ENCODE measurements around the gene GYPB. TPM values are rescaled to one million over a fixed set of nuclear protein-coding genes. Genes with fewer than 3 reads are reported as not detected.
"Not testable (repeated sequence)": the region's sequence is repeated elsewhere in the genome, so short reads cannot be mapped to it uniquely, and the experiment has no call there.

Gene GYPB
- total RNA-seq, 2 experiments from 2014 or later = not detected

DNA sequence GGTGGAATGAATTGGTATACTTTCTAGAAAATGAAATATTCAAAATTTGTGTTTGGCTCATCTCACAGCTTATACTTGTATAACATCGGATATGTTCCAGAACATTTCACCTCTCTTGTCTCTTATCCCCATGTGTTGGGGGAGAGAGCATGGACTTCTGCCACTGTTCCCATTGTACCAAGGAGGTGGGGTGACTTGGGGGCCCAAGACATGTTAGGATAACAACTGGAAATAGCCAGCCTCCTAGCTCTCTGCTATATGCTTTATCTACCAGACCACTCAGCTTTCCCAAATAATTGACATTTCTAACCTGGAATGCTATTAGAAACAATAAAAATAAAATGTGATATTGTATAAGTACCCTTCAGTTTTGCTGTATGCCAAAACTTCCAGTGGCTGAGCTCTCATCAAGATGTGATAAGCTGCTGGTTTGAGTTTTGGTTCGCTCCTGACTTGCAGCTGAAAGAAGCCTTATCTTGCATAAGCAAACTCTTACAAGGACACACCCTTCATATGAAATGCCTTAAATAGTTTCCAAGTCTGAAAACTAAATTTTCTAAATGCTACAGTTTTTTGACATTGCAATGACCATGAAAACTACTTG, 12.9 kb downstream of the GYPB start:
- H3K4me3 Mint-ChIP-seq; ATAC-seq; DNase-seq; H3K4me1 Mint-ChIP-seq; H3K36me3 Mint-ChIP-seq (ENCODE audit: low read depth); CTCF ChIA-PET; H3K27me3 Mint-ChIP-seq; H3K27ac Mint-ChIP-seq; POLR2A ChIA-PET; H3K9me3 Mint-ChIP-seq (ENCODE audit: low read depth): not testable (repeated sequence)
- intact Hi-C loops (cut with DNase I, micrococcal nuclease) = loop anchor here in 1 of 2 experiments (5.0 kb wide), 1 partner anchor 119 kb away; no protein-coding TSS in a partner anchor

DNA sequence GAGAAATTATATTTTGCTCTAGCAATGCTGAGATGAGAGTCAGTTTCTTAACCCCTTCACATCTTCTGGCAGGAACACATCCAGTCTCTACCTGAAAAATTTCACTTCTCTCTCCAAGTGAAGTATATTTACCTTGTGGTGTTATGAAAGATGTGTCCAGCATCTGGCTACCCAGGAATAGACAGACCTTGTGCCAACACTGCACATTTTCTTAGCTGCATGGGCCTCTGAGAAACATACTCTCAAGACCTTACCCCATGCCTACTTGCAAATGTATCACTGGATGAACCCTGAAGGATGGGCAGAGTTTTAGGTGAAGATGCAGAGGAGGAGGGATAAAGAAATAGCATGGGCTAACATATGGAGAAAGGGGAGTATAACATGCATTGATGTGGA, 13.6 kb downstream of the GYPB start:
- POLR2A ChIA-PET; H3K27ac Mint-ChIP-seq; H3K4me1 Mint-ChIP-seq; ATAC-seq; H3K4me3 Mint-ChIP-seq; CTCF ChIA-PET; H3K27me3 Mint-ChIP-seq; H3K9me3 Mint-ChIP-seq (ENCODE audit: low read depth); DNase-seq; H3K36me3 Mint-ChIP-seq (ENCODE audit: low read depth): not testable (repeated sequence)
- intact Hi-C loops (cut with DNase I, micrococcal nuclease) = loop anchor here in 1 of 2 experiments (5.0 kb wide), 1 partner anchor 118 kb away; no protein-coding TSS in a partner anchor

DNA sequence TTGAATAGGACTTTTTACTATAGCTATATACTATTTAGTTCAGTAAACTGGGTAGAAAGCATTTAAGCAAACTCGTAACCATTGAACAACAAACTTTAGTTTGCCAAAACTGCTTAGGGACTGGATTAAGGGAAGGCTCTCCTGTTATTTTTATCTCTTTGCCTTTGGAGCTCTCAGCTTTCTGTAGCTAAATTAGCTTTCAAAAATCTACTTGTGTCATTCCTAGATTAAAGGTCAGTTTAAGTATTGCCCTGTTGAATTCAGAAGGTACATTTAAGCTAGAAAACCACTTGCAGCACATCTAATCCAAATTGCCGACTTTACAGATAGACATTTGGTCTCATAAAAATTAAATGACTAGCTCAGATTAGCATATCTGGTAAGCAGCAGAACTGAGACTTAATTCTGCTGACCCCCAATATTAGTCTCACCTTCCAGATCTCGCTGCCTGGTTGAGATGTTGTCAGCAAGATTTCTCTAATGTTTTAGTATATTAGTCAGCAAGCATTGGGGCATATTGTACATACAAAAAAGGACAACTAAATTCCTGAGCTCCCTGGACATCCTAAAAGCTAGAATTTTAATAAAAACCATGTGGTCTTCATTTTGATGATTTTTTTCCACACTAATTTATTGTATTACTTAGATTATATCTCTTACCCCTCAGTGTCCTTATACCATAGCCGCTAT, 14.2 kb downstream of the GYPB start:
- CTCF ChIA-PET = interaction anchor here (0.6 kb wide), 1 partner anchor 482 kb away, joined by 3 read pairs; no protein-coding TSS in a partner anchor
- H3K4me3 Mint-ChIP-seq; H3K36me3 Mint-ChIP-seq (ENCODE audit: low read depth); H3K4me1 Mint-ChIP-seq; H3K27ac Mint-ChIP-seq; ATAC-seq; POLR2A ChIA-PET; H3K27me3 Mint-ChIP-seq; H3K9me3 Mint-ChIP-seq (ENCODE audit: low read depth); DNase-seq: not testable (repeated sequence)
- intact Hi-C loops (cut with DNase I, micrococcal nuclease) = loop anchor here in 1 of 2 experiments (5.0 kb wide), 1 partner anchor 118 kb away; no protein-coding TSS in a partner anchor

DNA sequence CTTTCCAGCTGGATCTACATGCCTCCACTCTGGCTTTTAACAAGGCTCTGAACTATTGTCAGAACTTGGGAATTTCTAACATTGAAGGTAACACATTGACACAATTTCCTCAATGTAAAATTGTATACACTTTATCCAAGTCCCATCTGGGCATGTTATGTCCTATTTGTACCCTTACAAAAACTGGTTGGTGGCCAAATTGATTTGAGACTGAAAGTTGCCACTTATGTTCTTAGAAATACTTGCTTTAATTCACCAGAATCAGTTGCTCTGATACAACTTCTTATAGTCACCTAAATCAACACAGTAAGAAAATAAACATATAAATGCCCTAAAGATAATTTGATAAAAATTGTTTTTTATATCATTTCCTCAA, 15.3 kb downstream of the GYPB start:
- H3K4me1 Mint-ChIP-seq; DNase-seq; intact Hi-C loops (cut with DNase I, micrococcal nuclease); ATAC-seq; POLR2A ChIA-PET; H3K27ac Mint-ChIP-seq; CTCF ChIA-PET; H3K27me3 Mint-ChIP-seq; H3K4me3 Mint-ChIP-seq; H3K9me3 Mint-ChIP-seq (ENCODE audit: low read depth); H3K36me3 Mint-ChIP-seq (ENCODE audit: low read depth): not testable (repeated sequence)

DNA sequence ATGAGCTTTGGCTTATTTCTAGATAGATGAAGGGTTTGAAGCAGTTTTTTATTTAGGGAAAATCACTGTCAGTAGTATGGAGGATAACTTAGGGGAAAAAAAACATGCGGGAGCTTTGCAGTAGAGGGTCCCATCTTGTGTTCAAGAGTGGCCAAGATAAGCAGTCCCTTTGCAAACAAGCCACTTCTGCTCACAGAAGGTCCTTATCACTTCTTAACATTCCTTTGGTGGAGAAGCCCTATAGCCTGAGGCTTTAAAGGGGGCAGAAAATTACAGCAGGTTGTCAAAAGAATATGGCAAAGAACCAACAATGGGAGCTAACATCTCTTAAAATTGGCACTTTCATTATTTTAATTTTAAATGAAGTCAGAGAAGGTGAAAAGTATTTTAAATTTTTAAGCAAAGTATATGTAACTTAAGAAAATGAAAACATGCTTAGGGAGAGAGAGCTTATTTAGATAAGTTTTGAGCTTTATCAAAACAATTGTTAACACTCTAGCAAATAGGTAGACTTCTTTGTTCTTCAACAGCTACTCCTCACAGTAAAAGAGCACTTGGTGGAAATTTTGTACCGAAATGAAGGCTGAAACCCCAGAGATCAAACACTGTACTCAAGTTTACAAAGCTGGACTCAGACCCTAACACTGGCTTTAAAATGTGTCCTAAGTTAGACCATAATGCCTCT, 15.8 kb downstream of the GYPB start:
- intact Hi-C loops (cut with DNase I, micrococcal nuclease); H3K9me3 Mint-ChIP-seq (ENCODE audit: low read depth); H3K36me3 Mint-ChIP-seq (ENCODE audit: low read depth); H3K27ac Mint-ChIP-seq; H3K4me3 Mint-ChIP-seq; ATAC-seq; H3K4me1 Mint-ChIP-seq; CTCF ChIA-PET; POLR2A ChIA-PET; H3K27me3 Mint-ChIP-seq; DNase-seq: not testable (repeated sequence)

DNA sequence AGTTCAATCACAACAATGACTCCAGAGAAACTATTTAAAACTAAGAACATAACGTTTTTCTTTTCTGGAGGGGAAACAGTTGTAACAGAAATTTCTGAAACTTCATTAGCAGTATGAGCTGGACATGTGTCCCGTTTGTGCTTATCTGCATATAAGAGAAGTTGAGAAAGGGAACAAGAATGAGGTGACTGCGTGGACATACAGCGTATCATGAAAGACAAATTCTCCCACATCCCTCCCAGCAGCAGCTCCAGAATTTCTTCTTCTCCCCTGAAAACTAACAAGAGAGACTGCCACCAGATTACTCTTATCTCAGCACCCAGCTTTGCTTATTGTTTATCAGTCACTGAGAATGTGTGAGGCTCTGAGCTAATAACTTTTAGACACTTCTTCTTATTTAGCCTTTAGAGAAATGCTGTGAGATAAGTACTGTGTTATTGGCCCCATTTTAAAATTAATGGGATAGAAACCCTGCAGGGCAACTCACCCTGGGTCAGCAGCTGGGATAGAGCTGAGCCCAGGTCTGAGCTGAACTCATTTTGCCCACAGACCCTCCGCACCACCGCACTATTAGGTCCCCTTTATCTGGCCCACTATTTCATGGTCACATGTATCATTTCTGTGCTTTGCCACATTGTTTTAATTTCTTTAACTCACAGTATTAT, 18.7 kb downstream of the GYPB start:
- CTCF ChIA-PET; DNase-seq; H3K27me3 Mint-ChIP-seq; H3K36me3 Mint-ChIP-seq (ENCODE audit: low read depth); H3K9me3 Mint-ChIP-seq (ENCODE audit: low read depth); H3K27ac Mint-ChIP-seq; H3K4me3 Mint-ChIP-seq; ATAC-seq; POLR2A ChIA-PET; intact Hi-C loops (cut with DNase I, micrococcal nuclease); H3K4me1 Mint-ChIP-seq: not testable (repeated sequence)

DNA sequence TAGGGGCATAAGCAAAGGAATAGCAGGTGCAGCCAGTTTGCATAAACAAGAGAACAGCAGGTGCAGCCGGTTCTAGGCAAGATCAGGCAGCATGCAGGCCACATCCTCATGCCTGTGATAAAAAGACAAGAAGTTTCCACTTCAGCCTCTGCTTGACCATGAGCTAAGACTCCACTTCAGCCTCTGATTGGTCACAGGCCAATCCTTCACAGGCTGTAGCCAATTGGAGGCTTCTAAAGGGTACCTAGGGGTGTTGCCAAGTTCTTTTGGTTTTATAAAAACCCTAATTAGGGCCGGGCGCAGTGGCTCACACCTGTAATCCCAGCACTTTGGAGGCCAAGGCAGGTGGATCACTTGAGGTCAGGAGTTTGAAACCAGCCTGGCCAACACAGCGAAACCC, 23.0 kb downstream of the GYPB start:
- ATAC-seq; CTCF ChIA-PET; H3K36me3 Mint-ChIP-seq (ENCODE audit: low read depth); POLR2A ChIA-PET; DNase-seq; H3K4me3 Mint-ChIP-seq; H3K4me1 Mint-ChIP-seq; H3K27me3 Mint-ChIP-seq; H3K9me3 Mint-ChIP-seq (ENCODE audit: low read depth); H3K27ac Mint-ChIP-seq; intact Hi-C loops (cut with DNase I, micrococcal nuclease): not testable (repeated sequence)

DNA sequence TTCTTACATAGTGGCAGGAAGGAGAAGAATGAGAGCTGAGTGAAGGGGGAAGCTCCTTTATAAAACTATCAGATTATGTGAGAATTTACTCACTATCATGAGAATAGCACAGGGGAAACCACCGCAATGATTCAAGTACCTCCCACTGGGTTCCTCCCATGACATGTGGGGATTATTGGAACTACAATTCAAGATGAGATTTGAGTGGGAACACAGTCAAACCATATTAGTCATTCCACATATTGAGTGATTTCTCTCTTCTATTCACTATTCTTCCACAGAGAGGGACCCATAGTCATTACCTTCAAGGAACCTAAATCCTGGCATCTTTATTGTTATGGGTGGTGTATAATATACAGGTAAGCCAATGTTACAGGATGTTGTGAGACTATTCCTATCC, 27.4 kb downstream of the GYPB start:
- ATAC-seq = peak; percentile 78
- CTCF ChIA-PET; DNase-seq; H3K27ac Mint-ChIP-seq; H3K36me3 Mint-ChIP-seq (ENCODE audit: low read depth); H3K4me3 Mint-ChIP-seq; H3K27me3 Mint-ChIP-seq; intact Hi-C loops (cut with DNase I, micrococcal nuclease); H3K9me3 Mint-ChIP-seq (ENCODE audit: low read depth); POLR2A ChIA-PET: not testable (repeated sequence)
- peaks cover 12% of the 10 kb centered on the region for H3K4me1 Mint-ChIP-seq

DNA sequence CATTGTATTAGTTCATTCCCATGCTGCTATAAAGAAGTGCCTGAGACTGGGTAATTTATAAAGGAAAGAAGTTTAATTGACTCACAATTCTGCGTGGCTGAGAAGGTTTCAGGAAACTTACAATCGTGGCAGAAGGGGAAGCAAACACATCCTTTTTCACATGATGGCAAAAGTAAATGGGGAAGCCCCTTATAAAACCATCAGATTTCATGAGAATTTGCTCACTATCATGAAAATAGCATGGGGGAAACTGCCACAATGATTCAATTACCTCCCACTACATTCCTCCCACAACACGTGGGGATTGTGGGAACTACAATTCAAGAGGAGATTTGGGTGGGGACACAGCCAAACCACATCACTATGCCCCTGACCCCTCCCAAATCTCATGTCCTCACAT, 28.5 kb downstream of the GYPB start:
- DNase-seq; H3K36me3 Mint-ChIP-seq (ENCODE audit: low read depth); intact Hi-C loops (cut with DNase I, micrococcal nuclease); H3K4me3 Mint-ChIP-seq; POLR2A ChIA-PET; H3K27ac Mint-ChIP-seq; H3K27me3 Mint-ChIP-seq; H3K9me3 Mint-ChIP-seq (ENCODE audit: low read depth); CTCF ChIA-PET: not testable (repeated sequence)
- ATAC-seq = peak; percentile 24
- peaks cover 12% of the 10 kb centered on the region for H3K4me1 Mint-ChIP-seq

DNA sequence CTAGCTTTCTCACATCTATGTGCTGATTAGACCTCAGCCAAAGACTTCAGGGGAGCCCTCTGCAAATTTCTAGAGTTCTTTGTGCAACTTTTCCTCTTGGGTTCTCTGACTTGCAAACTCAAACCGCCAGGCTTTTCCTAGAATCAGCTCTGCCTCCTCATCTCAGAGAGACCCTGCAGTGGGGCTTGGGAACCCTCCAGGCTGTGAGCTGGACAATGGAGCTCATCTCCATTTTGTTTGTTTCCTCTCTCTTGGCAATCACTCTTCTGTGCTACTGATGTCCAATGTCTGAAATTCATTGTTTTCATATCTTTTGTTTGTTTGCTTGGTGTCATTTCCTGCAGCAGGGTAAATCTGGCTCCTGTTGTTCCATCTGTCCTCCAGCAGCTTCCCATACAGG, 33.0 kb downstream of the GYPB start:
- Mint-ChIP-seq H3K27ac (no peak overlapping the region), H3K9me3 (ENCODE audit: low read depth) (no peaks in the 10 kb centered on the region), H3K4me1 (peaks cover 4% of the 10 kb centered on the region), H3K27me3 (peaks cover 2% of the 10 kb centered on the region), H3K4me3 (no peak overlapping the region), H3K36me3 (ENCODE audit: low read depth) (no peaks in the 10 kb centered on the region)
- DNase-seq (no peak), ATAC-seq (no peak)
- CTCF ChIA-PET = interaction anchor here (0.6 kb wide), 1 partner anchor 621 kb away, joined by 3 read pairs; no protein-coding TSS in a partner anchor
- POLR2A ChIA-PET = no interaction called here
- intact Hi-C loops (cut with DNase I, micrococcal nuclease) = no loop called here

DNA sequence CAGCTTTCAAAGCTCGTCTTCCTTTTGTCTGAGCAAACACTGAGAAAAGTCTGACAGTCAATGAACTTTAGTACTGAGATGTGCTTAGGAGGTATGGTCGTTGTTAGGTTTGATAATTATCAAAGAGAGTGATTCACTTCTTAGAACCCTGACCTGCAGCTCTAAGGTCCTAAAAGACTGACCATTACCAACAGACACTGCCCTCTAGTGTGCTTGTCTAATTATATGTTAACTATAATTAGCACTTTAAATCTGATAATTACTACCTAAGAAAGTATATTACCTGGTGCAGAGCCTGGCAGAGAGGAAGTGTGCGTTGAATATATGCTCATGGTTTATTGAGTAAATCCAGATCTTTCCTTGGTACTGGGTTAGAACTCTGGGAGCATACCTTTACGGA, 38.4 kb downstream of the GYPB start:
- POLR2A ChIA-PET; H3K9me3 Mint-ChIP-seq (ENCODE audit: low read depth); H3K4me3 Mint-ChIP-seq; H3K4me1 Mint-ChIP-seq; DNase-seq; ATAC-seq; H3K27ac Mint-ChIP-seq; H3K27me3 Mint-ChIP-seq; CTCF ChIA-PET; H3K36me3 Mint-ChIP-seq (ENCODE audit: low read depth); intact Hi-C loops (cut with DNase I, micrococcal nuclease): not testable (repeated sequence)

DNA sequence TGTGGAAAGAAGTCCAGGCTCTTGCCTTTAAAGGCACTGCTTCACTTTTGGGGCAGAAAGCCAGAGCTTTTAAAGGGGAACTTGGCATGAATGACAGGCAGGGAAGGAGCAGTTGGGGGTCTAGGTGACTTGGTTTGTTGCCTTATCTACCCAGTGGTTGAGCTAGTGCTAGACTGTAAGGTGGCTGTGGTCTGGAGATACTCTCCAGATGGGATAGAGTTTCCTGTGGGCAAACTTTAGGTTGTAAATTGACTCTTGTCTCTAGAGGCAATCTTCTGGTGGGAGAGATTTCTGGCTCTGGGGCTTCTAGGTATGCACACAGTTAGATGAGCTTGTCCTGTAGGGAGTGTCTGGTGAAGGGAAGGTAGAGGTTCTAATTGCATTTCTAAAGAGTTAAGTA, 43.7 kb downstream of the GYPB start:
- H3K27ac Mint-ChIP-seq; H3K4me3 Mint-ChIP-seq; CTCF ChIA-PET; H3K36me3 Mint-ChIP-seq (ENCODE audit: low read depth); H3K9me3 Mint-ChIP-seq (ENCODE audit: low read depth); POLR2A ChIA-PET; DNase-seq; ATAC-seq; intact Hi-C loops (cut with DNase I, micrococcal nuclease); H3K4me1 Mint-ChIP-seq; H3K27me3 Mint-ChIP-seq: not testable (repeated sequence)
